Measurements from ENCODE around the gene FGF14. TPM values are rescaled to one million over a fixed set of nuclear protein-coding genes. Genes with fewer than 3 reads are reported as not detected.

The FGF14 gene
- polyA plus RNA-seq, 1 donor (not counting 4 experiments of a cell fraction or from before 2014, with no cell fraction given): 0.09 TPM

- TF ChIP-seq CTCF (optimal IDR thresholded peaks at IDR 0.05 in 1 of 3, IDR thresholded peaks at IDR 0.05 in 1 of 3, conservative IDR thresholded peaks at IDR 0.05 in 1 of 3; ENCODE audit: extremely low read depth in 1 of 3, insufficient read depth in 2 of 3, low read length in 3 of 3) (no peak), EZH2 (IDR thresholded peaks at IDR 0.05; ENCODE audit: low read length) (no peak)
- H3K9me3 ChIP-seq (ENCODE audit: control insufficient read depth, low read depth, low read length): no peaks in the 10 kb centered on the region
Measured at GRCh38 chr13:101726681-101727080, 675.2 kb downstream of the FGF14 start.

GRCh38 chr13:101718496-101718895 is 683.4 kb downstream of the FGF14 start:
- Histone ChIP-seq H3K79me2 (ENCODE audit: control insufficient read depth, insufficient read depth, low read length) (no peaks in the 10 kb centered on the region), H3K4me1 (ENCODE audit: control insufficient read depth, extremely low read depth, insufficient read depth, low read length) (no peaks in the 10 kb centered on the region), H3K9me3 (ENCODE audit: control insufficient read depth, low read depth, low read length) (no peaks in the 10 kb centered on the region), H3K9ac (ENCODE audit: control insufficient read depth, extremely low read depth, insufficient read depth, low read length) (no peak overlapping the region), H3K4me2 (ENCODE audit: control insufficient read depth, extremely low read depth, insufficient read depth, low read depth, low read length) (no peak overlapping the region), H4K20me1 (ENCODE audit: control insufficient read depth, extremely low read depth, insufficient read depth, low read length) (no peaks in the 10 kb centered on the region), H3K36me3 (ENCODE audit: control insufficient read depth in 2 of 2, extremely low read depth in 1 of 2, insufficient read depth in 2 of 2, low read length in 2 of 2) (no peaks in the 10 kb centered on the region), H2AFZ (ENCODE audit: control insufficient read depth, low read length) (no peak overlapping the region), H3K27ac (ENCODE audit: control insufficient read depth, insufficient read depth, low read length) (no peak overlapping the region), H3K4me3 (ENCODE audit: control insufficient read depth in 2 of 3, extremely low read depth in 1 of 3, insufficient read depth in 2 of 3, low read depth in 1 of 3, low read length in 3 of 3) (no peak overlapping the region), H3K27me3 (ENCODE audit: control insufficient read depth, extremely low read depth, insufficient read depth, low read length) (no peaks in the 10 kb centered on the region), H3K9me1 (ENCODE audit: control insufficient read depth, extremely low read depth, insufficient read depth, low read length) (no peaks in the 10 kb centered on the region)
- dilution Hi-C loops (cut with MboI; ENCODE audit: extremely low pct_ligation_motif_present, low sequenced_read_pairs): no loop called here
- FAIRE-seq: no peak
- DNase-seq (ENCODE audit: low read depth, low spot score): no peak
- no peak for TF ChIP-seq EZH2 (IDR thresholded peaks at IDR 0.05; ENCODE audit: low read length)
- no peak for TF ChIP-seq CTCF (optimal IDR thresholded peaks at IDR 0.05 in 1 of 3, IDR thresholded peaks at IDR 0.05 in 1 of 3, conservative IDR thresholded peaks at IDR 0.05 in 1 of 3; ENCODE audit: extremely low read depth in 1 of 3, insufficient read depth in 2 of 3, low read length in 3 of 3)

More at GRCh38 chr13:101726681-101727080, 675.2 kb downstream of the FGF14 start:
- H4K20me1 ChIP-seq (ENCODE audit: control insufficient read depth, extremely low read depth, insufficient read depth, low read length): no peaks in the 10 kb centered on the region
- no peaks in the 10 kb centered on the region for H3K79me2 ChIP-seq (ENCODE audit: control insufficient read depth, insufficient read depth, low read length)
- no peaks in the 10 kb centered on the region for H3K4me1 ChIP-seq (ENCODE audit: control insufficient read depth, extremely low read depth, insufficient read depth, low read length)
- no peaks in the 10 kb centered on the region for H3K36me3 ChIP-seq (ENCODE audit: control insufficient read depth in 2 of 2, extremely low read depth in 1 of 2, insufficient read depth in 2 of 2, low read length in 2 of 2)
- H3K27ac ChIP-seq (ENCODE audit: control insufficient read depth, insufficient read depth, low read length): no peak overlapping the region
- no peaks in the 10 kb centered on the region for H3K9me1 ChIP-seq (ENCODE audit: control insufficient read depth, extremely low read depth, insufficient read depth, low read length)
- dilution Hi-C loops (cut with MboI; ENCODE audit: extremely low pct_ligation_motif_present, low sequenced_read_pairs): no loop called here
- no peak overlapping the region for H2AFZ ChIP-seq (ENCODE audit: control insufficient read depth, low read length)
- H3K4me2 ChIP-seq (ENCODE audit: control insufficient read depth, extremely low read depth, insufficient read depth, low read depth, low read length): no peak overlapping the region
- no peak overlapping the region for H3K4me3 ChIP-seq (ENCODE audit: control insufficient read depth in 2 of 3, extremely low read depth in 1 of 3, insufficient read depth in 2 of 3, low read depth in 1 of 3, low read length in 3 of 3)
- FAIRE-seq (no peak), DNase-seq (ENCODE audit: low read depth, low spot score) (no peak)
- H3K27me3 ChIP-seq (ENCODE audit: control insufficient read depth, extremely low read depth, insufficient read depth, low read length): no peaks in the 10 kb centered on the region
- H3K9ac ChIP-seq (ENCODE audit: control insufficient read depth, extremely low read depth, insufficient read depth, low read length): no peak overlapping the region

Measured in keratinocyte (primary cell).